ENCODE data around the gene DNAJC13.

DNAJC13 gene

GRCh38 chr3:132406587-132406986, 10.7 kb upstream of the DNAJC13 start:
- DNase-seq (ENCODE audit: low read depth in 2 of 2) = no peak

- no peak for DNase-seq (ENCODE audit: low read depth in 2 of 2)
Measured at GRCh38 chr3:132407025-132407424, 10.3 kb upstream of the DNAJC13 start.

GRCh38 chr3:132414841-132415240, 2.5 kb upstream of the DNAJC13 start:
- DNase-seq (ENCODE audit: low read depth in 2 of 2) = no peak

GRCh38 chr3:132416161-132416560, 1.1 kb upstream of the DNAJC13 start:
- no peak for DNase-seq (ENCODE audit: low read depth in 2 of 2)

- DNase-seq (ENCODE audit: low read depth in 2 of 2) = no peak
Measured at GRCh38 chr3:132417695-132418411, 551 bp downstream of the DNAJC13 start.

GRCh38 chr3:132418916-132419315, 1.6 kb downstream of the DNAJC13 start:
- DNase-seq (ENCODE audit: low read depth in 2 of 2) = no peak

- peak; percentile 28 to 40 for DNase-seq (ENCODE audit: low read depth in 2 of 2)
Measured at GRCh38 chr3:132421832-132422231, 4.5 kb downstream of the DNAJC13 start.

- no peak for DNase-seq (ENCODE audit: low read depth in 2 of 2)
Measured at GRCh38 chr3:132422531-132422930, 5.2 kb downstream of the DNAJC13 start.

- DNase-seq (ENCODE audit: low read depth in 2 of 2) = peak; percentile 59 to 67
Measured at GRCh38 chr3:132432639-132433038, 15.3 kb downstream of the DNAJC13 start.

GRCh38 chr3:132433121-132433520, 15.8 kb downstream of the DNAJC13 start:
- DNase-seq (ENCODE audit: low read depth in 2 of 2) = no peak

- DNase-seq (ENCODE audit: low read depth in 2 of 2) = no peak
Measured at GRCh38 chr3:132435224-132435910, 18.1 kb downstream of the DNAJC13 start.

- DNase-seq (ENCODE audit: low read depth in 2 of 2) = no peak
Measured at GRCh38 chr3:132435911-132436425, 18.7 kb downstream of the DNAJC13 start.

- DNase-seq (ENCODE audit: low read depth in 2 of 2) = no peak
Measured at GRCh38 chr3:132443421-132443820, 26.1 kb downstream of the DNAJC13 start.

GRCh38 chr3:132444383-132444782, 27.1 kb downstream of the DNAJC13 start:
- no peak for DNase-seq (ENCODE audit: low read depth in 2 of 2)

GRCh38 chr3:132445817-132446216, 28.5 kb downstream of the DNAJC13 start:
- peak in 1 of 2 experiments; percentile 21 for DNase-seq (ENCODE audit: low read depth in 2 of 2)

- peak; percentile 44 to 51 for DNase-seq (ENCODE audit: low read depth in 2 of 2)
Measured at GRCh38 chr3:132448216-132448961, 31.1 kb downstream of the DNAJC13 start.

- DNase-seq (ENCODE audit: low read depth in 2 of 2) = no peak
Measured at GRCh38 chr3:132456136-132456535, 38.8 kb downstream of the DNAJC13 start.

- DNase-seq (ENCODE audit: low read depth in 2 of 2) = no peak
Measured at GRCh38 chr3:132456571-132456970, 39.3 kb downstream of the DNAJC13 start.

GRCh38 chr3:132457286-132457685, 40.0 kb downstream of the DNAJC13 start:
- no peak for DNase-seq (ENCODE audit: low read depth in 2 of 2)

- DNase-seq (ENCODE audit: low read depth in 2 of 2) = no peak
Measured at GRCh38 chr3:132459551-132459950, 42.2 kb downstream of the DNAJC13 start.

GRCh38 chr3:132461544-132461943, 44.2 kb downstream of the DNAJC13 start:
- DNase-seq (ENCODE audit: low read depth in 2 of 2) = no peak

- DNase-seq (ENCODE audit: low read depth in 2 of 2) = peak; percentile 48 to 49
Measured at GRCh38 chr3:132464066-132464465, 46.8 kb downstream of the DNAJC13 start.
